Brain microvascular endothelial cell (primary cell): ENCODE results near the gene PBX1.

ENCODE experiments used
- DNase-seq: peaks from one replicate; pipeline ENCODE4 v3.0.0-alpha.2; 2020
- H3K27ac ChIP-seq: fragments of 250-450 bp; sonication (Bioruptor Pico); 2 replicates; pipeline ENCODE4 v1.5.1; 2020; ENCODE audit warnings: mild to moderate bottlenecking, moderate library complexity
- H3K27me3 ChIP-seq: fragments of 250-450 bp; sonication (Bioruptor Pico); replicated peaks from 2 replicates; pipeline ENCODE4 v1.5.1; 2020; ENCODE audit warnings: mild to moderate bottlenecking
- H3K36me3 ChIP-seq: fragments of 250-450 bp; sonication (Bioruptor Pico); replicated peaks from 2 replicates; pipeline ENCODE4 v1.5.1; 2020; ENCODE audit warnings: mild to moderate bottlenecking
- H3K4me3 ChIP-seq: 2 replicates; pipeline ENCODE4 v1.5.1; 2011; ENCODE audit warnings: low read depth, mild to moderate bottlenecking, control low read depth, low read length, moderate library complexity
- in situ Hi-C: cut with HindIII; loops from 2 replicates; pipeline ENCODE4 v1.10.0; 2017; ENCODE audit warnings: low sequenced_read_pairs, low pct_ligation_motif_present
- TF ChIP-seq, protein P1 (sequence below): IDR thresholded peaks from 2 replicates; pipeline ENCODE4 v1.5.1; 2011; ENCODE audit warnings: low read depth, mild to moderate bottlenecking, moderate library complexity, low read length, control low read depth, inconsistent platforms; ENCODE audit errors: missing control alignments

Gene PBX1

GRCh38 chr1:164557270-164557669, 1.7 kb upstream of the PBX1 start:
- DNase-seq = no peak
- TF ChIP-seq, protein P1, sequence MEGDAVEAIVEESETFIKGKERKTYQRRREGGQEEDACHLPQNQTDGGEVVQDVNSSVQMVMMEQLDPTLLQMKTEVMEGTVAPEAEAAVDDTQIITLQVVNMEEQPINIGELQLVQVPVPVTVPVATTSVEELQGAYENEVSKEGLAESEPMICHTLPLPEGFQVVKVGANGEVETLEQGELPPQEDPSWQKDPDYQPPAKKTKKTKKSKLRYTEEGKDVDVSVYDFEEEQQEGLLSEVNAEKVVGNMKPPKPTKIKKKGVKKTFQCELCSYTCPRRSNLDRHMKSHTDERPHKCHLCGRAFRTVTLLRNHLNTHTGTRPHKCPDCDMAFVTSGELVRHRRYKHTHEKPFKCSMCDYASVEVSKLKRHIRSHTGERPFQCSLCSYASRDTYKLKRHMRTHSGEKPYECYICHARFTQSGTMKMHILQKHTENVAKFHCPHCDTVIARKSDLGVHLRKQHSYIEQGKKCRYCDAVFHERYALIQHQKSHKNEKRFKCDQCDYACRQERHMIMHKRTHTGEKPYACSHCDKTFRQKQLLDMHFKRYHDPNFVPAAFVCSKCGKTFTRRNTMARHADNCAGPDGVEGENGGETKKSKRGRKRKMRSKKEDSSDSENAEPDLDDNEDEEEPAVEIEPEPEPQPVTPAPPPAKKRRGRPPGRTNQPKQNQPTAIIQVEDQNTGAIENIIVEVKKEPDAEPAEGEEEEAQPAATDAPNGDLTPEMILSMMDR = no peak
- H3K27me3 ChIP-seq = no peaks in the 10 kb centered on the region
- H3K4me3 ChIP-seq = no peak overlapping the region
- in situ Hi-C loops = no loop called here
- no peak overlapping the region for H3K27ac ChIP-seq
- no peaks in the 10 kb centered on the region for H3K36me3 ChIP-seq

DNA sequence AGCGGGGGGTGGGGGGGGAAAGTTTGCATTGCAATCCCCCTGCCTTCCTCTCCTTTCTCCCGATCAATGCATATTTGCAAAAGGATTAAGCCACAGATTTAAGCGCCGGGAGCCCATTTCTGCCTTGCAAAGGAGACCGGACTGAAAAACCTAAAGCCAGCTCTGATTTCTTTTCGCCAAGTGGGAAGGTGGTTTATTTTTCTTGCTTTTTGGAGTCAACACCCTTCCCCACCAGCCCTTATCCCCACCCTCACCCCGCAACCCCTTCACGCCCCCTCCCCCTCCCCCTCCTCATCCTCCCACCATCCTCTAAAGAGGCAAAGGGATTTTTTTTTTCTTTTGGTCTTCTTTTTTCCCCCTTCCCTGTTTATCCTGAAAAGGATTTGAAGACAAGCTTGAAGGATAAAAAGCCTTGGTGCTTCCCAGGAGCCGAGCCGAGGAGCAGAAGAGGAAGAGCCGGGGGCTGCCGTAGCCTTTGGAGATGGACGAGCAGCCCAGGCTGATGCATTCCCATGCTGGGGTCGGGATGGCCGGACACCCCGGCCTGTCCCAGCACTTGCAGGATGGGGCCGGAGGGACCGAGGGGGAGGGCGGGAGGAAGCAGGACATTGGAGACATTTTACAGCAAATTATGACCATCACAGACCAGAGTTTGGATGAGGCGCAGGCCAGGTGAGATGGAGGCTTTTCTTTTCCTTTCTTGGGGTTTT, 513 bp downstream of the PBX1 start:
- peak overlapping the region; percentile 77 for H3K27ac ChIP-seq
- no peaks in the 10 kb centered on the region for H3K36me3 ChIP-seq
- DNase-seq = no peak
- H3K27me3 ChIP-seq = no peaks in the 10 kb centered on the region
- H3K4me3 ChIP-seq = peak overlapping the region; percentile 74
- TF ChIP-seq, protein P1 = no peak
- in situ Hi-C loops = no loop called here

DNA sequence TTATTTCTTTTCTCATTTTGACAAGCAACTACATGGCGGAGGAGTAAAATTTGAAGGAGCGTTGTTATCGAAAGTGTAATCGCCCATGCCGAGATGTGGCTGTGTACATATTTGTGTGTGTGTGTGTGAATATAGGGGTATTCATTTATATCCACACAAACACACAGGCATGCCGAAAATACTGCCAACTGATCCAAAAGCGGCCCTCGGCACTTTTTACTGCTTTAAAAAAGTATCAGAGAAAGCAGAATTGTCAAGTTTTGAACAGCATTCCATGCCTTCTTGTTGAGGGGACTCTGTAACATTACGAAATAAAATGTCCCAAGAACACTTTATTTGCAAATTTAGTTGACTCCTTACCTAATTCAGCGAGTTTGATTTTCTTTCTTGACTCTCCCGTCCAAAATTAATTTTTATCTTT, 1.1 kb downstream of the PBX1 start:
- peak; percentile 25 for DNase-seq
- Histone ChIP-seq H3K27me3 (no peaks in the 10 kb centered on the region), H3K27ac (peak overlapping the region; percentile 77), H3K4me3 (peak overlapping the region; percentile 74), H3K36me3 (no peaks in the 10 kb centered on the region)
- in situ Hi-C loops = no loop called here
- TF ChIP-seq, protein P1 = no peak

GRCh38 chr1:164560556-164560955, 1.6 kb downstream of the PBX1 start:
- no peak for DNase-seq
- Histone ChIP-seq H3K4me3 (peak overlapping the region; percentile 74), H3K27me3 (no peaks in the 10 kb centered on the region), H3K27ac (peak overlapping the region; percentile 77), H3K36me3 (no peaks in the 10 kb centered on the region)
- TF ChIP-seq, protein P1 = no peak
- in situ Hi-C loops = no loop called here

GRCh38 chr1:164561007-164561406, 2.0 kb downstream of the PBX1 start:
- H3K27me3 ChIP-seq = no peaks in the 10 kb centered on the region
- H3K36me3 ChIP-seq = no peaks in the 10 kb centered on the region
- TF ChIP-seq, protein P1 = no peak
- no peak for DNase-seq
- H3K4me3 ChIP-seq = peak overlapping the region; percentile 74
- peak overlapping the region; percentile 77 for H3K27ac ChIP-seq
- in situ Hi-C loops = no loop called here

GRCh38 chr1:164561472-164561871, 2.5 kb downstream of the PBX1 start:
- H3K27ac ChIP-seq = peak overlapping the region; percentile 77
- no peaks in the 10 kb centered on the region for H3K36me3 ChIP-seq
- in situ Hi-C loops = no loop called here
- H3K27me3 ChIP-seq = no peaks in the 10 kb centered on the region
- DNase-seq = no peak
- TF ChIP-seq, protein P1 = no peak
- H3K4me3 ChIP-seq = peak overlapping the region; percentile 74
